H1 (cell line): ENCODE data around the gene USP10. TPM values are rescaled to one million over a fixed set of nuclear protein-coding genes. Genes with fewer than 3 reads are reported as not detected.

ENCODE experiments used
- CHD1 ChIP-seq: IDR thresholded peaks from 2 replicates; pipeline ENCODE4 v1.6.1; 2012; ENCODE audit warnings: low read depth, low read length, improper control_type of control experiment
- NANOG ChIP-seq: IDR thresholded peaks from 2 replicates; pipeline ENCODE4 v1.6.1; 2011; ENCODE audit warnings: low read length, low read depth, mild to moderate bottlenecking, inconsistent platforms; ENCODE audit not compliant: insufficient read depth, poor library complexity, severe bottlenecking
- SIN3A ChIP-seq, 2 experiments: IDR thresholded peaks in 1 of 2; conservative IDR thresholded peaks in 1 of 2; 2 replicates each; pipeline ENCODE4 v1.6.1; 2011 to 2012; ENCODE audit warnings: low read length in 2 of 2, improper control_type of control experiment in 1 of 2, low read depth in 1 of 2, mild to moderate bottlenecking in 1 of 2
- polyA plus RNA-seq, 7 experiments: library from polyadenylated mRNA; depleted of rRNA in 3 of 7; stranded (reverse) in 5 of 7; unstranded in 2 of 7; fragments of >200 nt in 5 of 7; fragments of 200-250 nt in 2 of 7; gene quantifications; 1 replicate in 5 of 7; 2 replicates in 1 of 7; 4 replicates in 1 of 7; pipeline versions ENCODE4 v1.2.1 to v1.2.3, GENCODE V29; 2011 to 2013; ENCODE audit warnings: missing spikeins in 2 of 7, mixed read lengths in 2 of 7
- total RNA-seq: library from RNA; stranded (reverse); fragmentation: NEBNext Ultra II Directional; extraction: Animal tissue kit (Norgen Biotek cat#: 25700); gene quantifications from 2 replicates; pipeline ENCODE4 v1.2.1, GENCODE V29; 2021
- TF ChIP-seq, protein P1 (sequence below), 3 experiments: IDR thresholded peaks; 1 replicate in 2 of 3; 2 replicates in 1 of 3; pipeline versions ENCODE4 v1.5.1 to v1.6.1; 2011; ENCODE audit warnings: low read length in 3 of 3, mild to moderate bottlenecking in 3 of 3, inconsistent platforms in 2 of 3, low read depth in 1 of 3, moderate library complexity in 1 of 3; ENCODE audit not compliant: insufficient read depth in 1 of 3; ENCODE audit errors: control extremely low read depth in 1 of 3
- TF ChIP-seq, protein P2 (sequence below): IDR thresholded peaks from 2 replicates; pipeline ENCODE4 v1.6.1; 2012; ENCODE audit warnings: inconsistent platforms

Gene USP10
- total and polyA plus RNA-seq, 2 of the 8 experiments (the other 6 are each of a cell fraction or from before 2014, with no cell fraction given), result 171 to 195 TPM

DNA sequence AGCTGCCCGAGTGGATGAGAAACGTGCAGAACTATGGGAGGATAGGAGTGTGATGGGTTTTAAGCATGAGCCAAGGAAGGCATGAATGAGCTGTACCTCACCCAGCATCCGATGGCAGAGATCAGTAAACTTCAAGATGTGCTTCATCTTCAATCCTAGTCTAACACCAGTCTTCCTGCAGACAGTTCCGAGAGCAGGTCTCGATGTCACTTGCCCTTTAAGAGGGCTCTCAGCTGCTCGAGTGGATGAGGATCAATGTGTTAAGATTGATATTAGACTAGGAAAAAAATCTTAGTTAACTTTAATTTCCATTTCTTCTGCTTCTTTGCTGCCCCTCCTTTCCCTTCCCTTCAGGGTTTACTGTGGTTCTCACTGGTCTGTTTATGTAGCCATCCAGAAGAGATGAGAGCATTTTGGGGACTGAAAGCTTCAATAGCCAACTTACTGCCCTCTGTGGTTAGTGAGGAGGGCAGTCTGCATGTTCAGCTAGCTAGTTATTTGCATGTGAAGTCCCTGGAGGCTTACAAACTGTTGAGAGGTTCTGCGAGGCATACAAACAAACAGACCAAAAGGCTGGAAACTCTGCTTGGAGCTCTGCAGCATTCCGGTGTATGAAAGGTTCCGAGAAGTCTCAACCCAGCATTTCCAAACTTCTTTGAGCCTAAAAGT is 36.2 kb upstream of the USP10 start (continued):
- TF ChIP-seq, protein P1, sequence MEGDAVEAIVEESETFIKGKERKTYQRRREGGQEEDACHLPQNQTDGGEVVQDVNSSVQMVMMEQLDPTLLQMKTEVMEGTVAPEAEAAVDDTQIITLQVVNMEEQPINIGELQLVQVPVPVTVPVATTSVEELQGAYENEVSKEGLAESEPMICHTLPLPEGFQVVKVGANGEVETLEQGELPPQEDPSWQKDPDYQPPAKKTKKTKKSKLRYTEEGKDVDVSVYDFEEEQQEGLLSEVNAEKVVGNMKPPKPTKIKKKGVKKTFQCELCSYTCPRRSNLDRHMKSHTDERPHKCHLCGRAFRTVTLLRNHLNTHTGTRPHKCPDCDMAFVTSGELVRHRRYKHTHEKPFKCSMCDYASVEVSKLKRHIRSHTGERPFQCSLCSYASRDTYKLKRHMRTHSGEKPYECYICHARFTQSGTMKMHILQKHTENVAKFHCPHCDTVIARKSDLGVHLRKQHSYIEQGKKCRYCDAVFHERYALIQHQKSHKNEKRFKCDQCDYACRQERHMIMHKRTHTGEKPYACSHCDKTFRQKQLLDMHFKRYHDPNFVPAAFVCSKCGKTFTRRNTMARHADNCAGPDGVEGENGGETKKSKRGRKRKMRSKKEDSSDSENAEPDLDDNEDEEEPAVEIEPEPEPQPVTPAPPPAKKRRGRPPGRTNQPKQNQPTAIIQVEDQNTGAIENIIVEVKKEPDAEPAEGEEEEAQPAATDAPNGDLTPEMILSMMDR (IDR thresholded peaks at IDR 0.05; ENCODE audit: control extremely low read depth in 1 of 3, insufficient read depth in 1 of 3, low read depth in 1 of 3, low read length in 3 of 3), result no peak
- TF ChIP-seq CHD1 (no peak), SIN3A (conservative IDR thresholded peaks at IDR 0.05 in 1 of 2, IDR thresholded peaks at IDR 0.05 in 1 of 2; ENCODE audit: low read depth in 1 of 2, low read length in 2 of 2) (no peak), NANOG (no peak)
- TF ChIP-seq, protein P2, sequence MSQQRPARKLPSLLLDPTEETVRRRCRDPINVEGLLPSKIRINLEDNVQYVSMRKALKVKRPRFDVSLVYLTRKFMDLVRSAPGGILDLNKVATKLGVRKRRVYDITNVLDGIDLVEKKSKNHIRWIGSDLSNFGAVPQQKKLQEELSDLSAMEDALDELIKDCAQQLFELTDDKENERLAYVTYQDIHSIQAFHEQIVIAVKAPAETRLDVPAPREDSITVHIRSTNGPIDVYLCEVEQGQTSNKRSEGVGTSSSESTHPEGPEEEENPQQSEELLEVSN, result no peak
- TF ChIP-seq, all 59 proteins: peak for 0
